HT1080 (cell line): ENCODE measurements around the gene ABLIM2. TPM values are rescaled to one million over a fixed set of nuclear protein-coding genes. Genes with fewer than 3 reads are reported as not detected.

ENCODE experiments used
- DNase-seq: peaks from one replicate; pipeline ENCODE4 v3.0.0-alpha.2; 2015; ENCODE audit warnings: low read depth
- small RNA-seq: library from RNA; depleted of rRNA; stranded (forward); fragments of <200 nt; gene quantifications from one replicate; pipeline ENCODE3, GENCODE V24; 2014
- total RNA-seq: library from RNA; depleted of rRNA; stranded (reverse); fragments of >200 nt; shearing (Covaris generic); gene quantifications from 2 replicates; pipeline ENCODE4 v1.2.3, GENCODE V29; 2014; rRNA removed

The ABLIM2 gene
- total RNA-seq, 1 experiment from 2014 or later: 0.19 TPM

DNA sequence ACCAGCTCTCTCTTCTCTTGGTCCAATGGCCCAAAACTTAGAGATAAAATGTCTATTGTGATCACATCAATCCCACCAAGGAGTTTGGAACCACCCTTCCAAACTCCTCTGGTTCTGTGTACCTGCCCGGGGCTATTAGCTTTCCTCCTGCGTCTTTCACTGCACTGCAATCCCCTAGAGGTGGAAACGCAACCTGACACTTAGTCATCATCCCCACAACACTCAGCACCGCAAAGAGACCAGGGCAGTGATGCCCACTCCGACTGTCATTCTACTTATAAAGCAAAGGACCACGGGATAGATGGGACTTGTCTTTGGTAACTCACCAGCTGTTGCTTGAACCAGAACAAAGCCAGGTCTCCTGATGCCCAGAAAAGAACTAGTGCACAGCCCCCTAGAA, 240.9 kb downstream of the ABLIM2 start:
- DNase-seq: no peak

DNA sequence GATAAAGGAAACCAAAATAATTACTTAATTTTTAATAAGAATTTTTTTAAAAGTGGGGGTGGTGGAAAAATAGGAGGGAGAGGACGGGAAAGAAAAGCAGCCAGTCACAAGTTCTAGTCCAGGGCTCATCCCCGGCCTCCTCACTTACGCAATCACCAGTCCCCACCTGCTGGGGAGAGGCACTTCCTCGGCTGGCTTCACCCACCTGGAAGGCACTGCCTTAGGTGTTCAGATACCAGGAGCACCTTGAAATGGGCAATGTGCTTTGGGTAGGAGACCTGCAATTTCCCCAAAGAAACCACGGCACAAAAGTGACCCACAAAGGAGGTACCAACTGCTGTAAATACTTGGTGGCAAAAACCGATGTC, 242.8 kb downstream of the ABLIM2 start:
- DNase-seq: no peak

Small RNAs within 50 kb of the gene (small RNA-seq; reads per million reads assigned to genes)
- not detected for gene MIR95

Other genes with a start within 250 kb of the ABLIM2 start
- 11.0 and 11.3 TPM in 2 replicates for gene AFAP1, start 219.0 kb downstream of the ABLIM2 start, total RNA-seq
- 3.6 and 5.3 TPM in 2 replicates for gene SH3TC1, start 40.5 kb upstream of the ABLIM2 start, total RNA-seq
- 0.16 and 0.20 TPM in 2 replicates for gene HTRA3, start 110.9 kb upstream of the ABLIM2 start, total RNA-seq